ENCODE data around the gene SLC9A5. TPM values are rescaled to one million over a fixed set of nuclear protein-coding genes. Genes with fewer than 3 reads are reported as not detected.

Gene SLC9A5
- total and polyA plus RNA-seq, 10 of the 15 experiments (the other 5 are each of a cell fraction or from before 2014, with no cell fraction given): 0.26 to 5.7 (median 1.5) TPM

DNA sequence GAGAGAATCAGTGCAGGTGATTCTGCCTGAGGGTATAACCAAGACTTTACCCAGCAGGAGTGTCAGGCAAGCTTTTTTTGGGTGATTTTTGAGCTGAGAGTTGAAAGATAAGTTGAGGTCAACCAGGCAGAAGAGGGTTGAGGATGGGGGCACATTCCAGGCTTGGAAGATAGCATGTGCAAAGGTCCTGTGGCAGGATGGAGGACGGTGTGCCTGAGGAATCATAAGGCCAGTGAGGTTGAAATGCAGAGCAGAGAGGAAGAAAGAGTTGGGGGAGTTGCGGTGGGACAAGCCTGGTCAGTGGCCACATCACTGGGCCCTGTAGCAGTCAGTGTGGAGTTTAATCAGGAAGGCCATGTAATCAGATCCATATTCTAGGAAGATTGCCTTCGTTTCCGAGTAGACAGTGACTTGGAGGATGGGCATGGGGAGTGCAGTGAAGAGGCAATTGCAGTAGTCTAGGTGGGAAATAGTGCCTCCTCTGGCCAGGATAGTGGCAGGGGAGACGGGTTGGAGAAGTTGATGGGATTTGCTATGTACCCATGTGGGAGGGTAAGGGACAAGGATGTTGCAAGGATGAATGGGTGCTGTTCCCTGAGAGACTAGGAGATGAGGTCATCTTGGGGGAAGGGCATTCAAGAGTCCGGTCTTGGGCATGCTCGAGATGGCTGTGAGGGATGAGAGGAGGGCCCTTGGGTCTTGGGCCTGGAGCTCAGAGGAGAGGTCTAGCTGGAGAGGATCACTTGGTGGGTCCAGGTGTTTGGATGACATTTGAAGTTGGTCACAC is 34.5 kb downstream of the SLC9A5 start:
- 58% methylated on average over 7 of the region's 7 CpGs for WGBS (ENCODE audit: insufficient coverage, insufficient replicate concordance, low lambda C conversion rate, missing lambda C conversion rate)
- SMC1A ChIA-PET (ENCODE audit: uncharacterized antibody, unreplicated experiment): interaction anchor here (1.8 kb wide), 1 partner anchor 42 kb away, joined by 6 read pairs; no protein-coding TSS in a partner anchor
- Histone ChIP-seq H3K79me2 (ENCODE audit: control insufficient read depth, insufficient read depth, low read length) (0 out of 2 replicates have a peak, but pooled peaks cover 2% of the 10 kb centered on the region), H3K9me3 (replicated peaks; ENCODE audit: control insufficient read depth, insufficient read depth, low read length) (no peaks in the 10 kb centered on the region), H3K27me3 (replicated peaks in 1 of 2; ENCODE audit: control insufficient read depth in 2 of 2, insufficient read depth in 2 of 2, low read length in 1 of 2) (no peaks in the 10 kb centered on the region), H3K4me3 (no peak overlapping the region), H3K9ac (ENCODE audit: control insufficient read depth, insufficient read depth, low read length) (no peak overlapping the region), H3K4me1 (ENCODE audit: control insufficient read depth, insufficient read depth, low read length) (peaks cover 4% of the 10 kb centered on the region; the same call in 1 of the 2 replicates), H3K4me2 (ENCODE audit: control insufficient read depth, insufficient read depth) (no peak overlapping the region), H4K20me1 (ENCODE audit: control insufficient read depth, insufficient read depth) (no peaks in the 10 kb centered on the region), H3K27ac (ENCODE audit: control insufficient read depth, insufficient read depth) (no peak overlapping the region), H2AFZ (ENCODE audit: control insufficient read depth, low read depth, low read length) (no peak overlapping the region), H3K36me3 (ENCODE audit: control insufficient read depth in 2 of 2, insufficient read depth in 2 of 2, low read length in 1 of 2) (no peaks in the 10 kb centered on the region)
- in situ Hi-C loops (cut with MboI) (no loop called here), intact Hi-C loops (cut with micrococcal nuclease; ENCODE audit: unreplicated experiment) (no loop called here)
- BruUV-seq (replicated peaks): no TSS peak
- FAIRE-seq (no peak), DNase-seq (ENCODE audit: low read depth, low spot score) (no peak), ATAC-seq (no peak)
- RAD21 ChIA-PET (ENCODE audit: unreplicated experiment): interaction anchor here (0.9 to 1.6 kb wide), 2 partner anchors 56 to 117 kb away, joined by 3 read pairs; no protein-coding TSS in a partner anchor
- TF ChIP-seq, protein P1, sequence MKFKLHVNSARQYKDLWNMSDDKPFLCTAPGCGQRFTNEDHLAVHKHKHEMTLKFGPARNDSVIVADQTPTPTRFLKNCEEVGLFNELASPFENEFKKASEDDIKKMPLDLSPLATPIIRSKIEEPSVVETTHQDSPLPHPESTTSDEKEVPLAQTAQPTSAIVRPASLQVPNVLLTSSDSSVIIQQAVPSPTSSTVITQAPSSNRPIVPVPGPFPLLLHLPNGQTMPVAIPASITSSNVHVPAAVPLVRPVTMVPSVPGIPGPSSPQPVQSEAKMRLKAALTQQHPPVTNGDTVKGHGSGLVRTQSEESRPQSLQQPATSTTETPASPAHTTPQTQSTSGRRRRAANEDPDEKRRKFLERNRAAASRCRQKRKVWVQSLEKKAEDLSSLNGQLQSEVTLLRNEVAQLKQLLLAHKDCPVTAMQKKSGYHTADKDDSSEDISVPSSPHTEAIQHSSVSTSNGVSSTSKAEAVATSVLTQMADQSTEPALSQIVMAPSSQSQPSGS (IDR thresholded peaks at IDR 0.05; ENCODE audit: low read length): no peak
- TF ChIP-seq CTCF (IDR thresholded peaks at IDR 0.05 in 2 of 3, conservative IDR thresholded peaks at IDR 0.05 in 1 of 3; ENCODE audit: control insufficient read depth in 2 of 3, extremely low read depth in 1 of 3, insufficient read depth in 1 of 3, low read depth in 3 of 3, low read length in 3 of 3) (0 out of 6 replicates have a peak, but pooled peaks of 1 of the 3 experiments have one; percentile 12), EZH2 (IDR thresholded peaks at IDR 0.05; ENCODE audit: borderline replicate concordance, control insufficient read depth, low read depth, low read length) (no peak)
- CTCF ChIA-PET: no interaction called here
- POLR2A ChIA-PET: interaction anchor here (0.6 kb wide), 1 partner anchor 326 kb away, joined by 6 read pairs; no protein-coding TSS in a partner anchor
